ENCODE measurements around the gene SPATA12. TPM values are rescaled to one million over a fixed set of nuclear protein-coding genes. Genes with fewer than 3 reads are reported as not detected.

The SPATA12 gene
- total and polyA plus RNA-seq, 2 experiments from 2014 or later = 0.10 to 0.65 TPM

- Mint-ChIP-seq H3K4me3 (no peak overlapping the region), H3K27me3 (ENCODE audit: insufficient read depth, low read depth, poor library complexity) (peaks cover 3% of the 10 kb centered on the region), H3K36me3 (ENCODE audit: low read depth) (no peaks in the 10 kb centered on the region; the same call in 2 of the 3 replicates), H3K4me1 (peaks cover 31% of the 10 kb centered on the region), H3K9me3 (no peaks in the 10 kb centered on the region), H3K27ac (no peak overlapping the region)
- Histone ChIP-seq H3K27ac (ENCODE audit: low read depth) (no peak overlapping the region), H4K20me1 (replicated peaks; ENCODE audit: insufficient read depth) (no peaks in the 10 kb centered on the region; the same call in 1 of the 2 replicates), H3K27me3 (ENCODE audit: insufficient read depth) (no peaks in the 10 kb centered on the region), H3K36me3 (ENCODE audit: insufficient read depth) (no peaks in the 10 kb centered on the region), H3F3A (replicated peaks; ENCODE audit: low read depth) (0 out of 2 replicates have a peak, but pooled peaks cover 2% of the 10 kb centered on the region), H3K4me1 (ENCODE audit: insufficient read depth) (peaks cover 22% of the 10 kb centered on the region), H3K79me2 (replicated peaks; ENCODE audit: insufficient read depth) (no peaks in the 10 kb centered on the region; the same call in 1 of the 2 replicates), H2AFZ (no peak overlapping the region), H3K9me2 (ENCODE audit: insufficient read depth) (no peaks in the 10 kb centered on the region), H3K4me3 (no peak overlapping the region), H3K4me2 (no peak overlapping the region)
- no peak for TF ChIP-seq POLR2AphosphoS5 (IDR thresholded peaks at IDR 0.05; ENCODE audit: low read depth)
- TF ChIP-seq REST (IDR thresholded peaks at IDR 0.05; ENCODE audit: unreplicated experiment) = no peak
- TF ChIP-seq, protein P1, sequence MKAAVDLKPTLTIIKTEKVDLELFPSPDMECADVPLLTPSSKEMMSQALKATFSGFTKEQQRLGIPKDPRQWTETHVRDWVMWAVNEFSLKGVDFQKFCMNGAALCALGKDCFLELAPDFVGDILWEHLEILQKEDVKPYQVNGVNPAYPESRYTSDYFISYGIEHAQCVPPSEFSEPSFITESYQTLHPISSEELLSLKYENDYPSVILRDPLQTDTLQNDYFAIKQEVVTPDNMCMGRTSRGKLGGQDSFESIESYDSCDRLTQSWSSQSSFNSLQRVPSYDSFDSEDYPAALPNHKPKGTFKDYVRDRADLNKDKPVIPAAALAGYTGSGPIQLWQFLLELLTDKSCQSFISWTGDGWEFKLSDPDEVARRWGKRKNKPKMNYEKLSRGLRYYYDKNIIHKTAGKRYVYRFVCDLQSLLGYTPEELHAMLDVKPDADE (IDR thresholded peaks at IDR 0.05) = no peak
- TF ChIP-seq ZNF114 (CRISPR knock-in tag; IDR thresholded peaks at IDR 0.05) = no peak
- TF ChIP-seq CREB1 (CRISPR knock-in tag; IDR thresholded peaks at IDR 0.05; ENCODE audit: low read depth) = no peak
- no peak for TF ChIP-seq JUNB (IDR thresholded peaks at IDR 0.05; ENCODE audit: unreplicated experiment)
- TF ChIP-seq, protein P2, sequence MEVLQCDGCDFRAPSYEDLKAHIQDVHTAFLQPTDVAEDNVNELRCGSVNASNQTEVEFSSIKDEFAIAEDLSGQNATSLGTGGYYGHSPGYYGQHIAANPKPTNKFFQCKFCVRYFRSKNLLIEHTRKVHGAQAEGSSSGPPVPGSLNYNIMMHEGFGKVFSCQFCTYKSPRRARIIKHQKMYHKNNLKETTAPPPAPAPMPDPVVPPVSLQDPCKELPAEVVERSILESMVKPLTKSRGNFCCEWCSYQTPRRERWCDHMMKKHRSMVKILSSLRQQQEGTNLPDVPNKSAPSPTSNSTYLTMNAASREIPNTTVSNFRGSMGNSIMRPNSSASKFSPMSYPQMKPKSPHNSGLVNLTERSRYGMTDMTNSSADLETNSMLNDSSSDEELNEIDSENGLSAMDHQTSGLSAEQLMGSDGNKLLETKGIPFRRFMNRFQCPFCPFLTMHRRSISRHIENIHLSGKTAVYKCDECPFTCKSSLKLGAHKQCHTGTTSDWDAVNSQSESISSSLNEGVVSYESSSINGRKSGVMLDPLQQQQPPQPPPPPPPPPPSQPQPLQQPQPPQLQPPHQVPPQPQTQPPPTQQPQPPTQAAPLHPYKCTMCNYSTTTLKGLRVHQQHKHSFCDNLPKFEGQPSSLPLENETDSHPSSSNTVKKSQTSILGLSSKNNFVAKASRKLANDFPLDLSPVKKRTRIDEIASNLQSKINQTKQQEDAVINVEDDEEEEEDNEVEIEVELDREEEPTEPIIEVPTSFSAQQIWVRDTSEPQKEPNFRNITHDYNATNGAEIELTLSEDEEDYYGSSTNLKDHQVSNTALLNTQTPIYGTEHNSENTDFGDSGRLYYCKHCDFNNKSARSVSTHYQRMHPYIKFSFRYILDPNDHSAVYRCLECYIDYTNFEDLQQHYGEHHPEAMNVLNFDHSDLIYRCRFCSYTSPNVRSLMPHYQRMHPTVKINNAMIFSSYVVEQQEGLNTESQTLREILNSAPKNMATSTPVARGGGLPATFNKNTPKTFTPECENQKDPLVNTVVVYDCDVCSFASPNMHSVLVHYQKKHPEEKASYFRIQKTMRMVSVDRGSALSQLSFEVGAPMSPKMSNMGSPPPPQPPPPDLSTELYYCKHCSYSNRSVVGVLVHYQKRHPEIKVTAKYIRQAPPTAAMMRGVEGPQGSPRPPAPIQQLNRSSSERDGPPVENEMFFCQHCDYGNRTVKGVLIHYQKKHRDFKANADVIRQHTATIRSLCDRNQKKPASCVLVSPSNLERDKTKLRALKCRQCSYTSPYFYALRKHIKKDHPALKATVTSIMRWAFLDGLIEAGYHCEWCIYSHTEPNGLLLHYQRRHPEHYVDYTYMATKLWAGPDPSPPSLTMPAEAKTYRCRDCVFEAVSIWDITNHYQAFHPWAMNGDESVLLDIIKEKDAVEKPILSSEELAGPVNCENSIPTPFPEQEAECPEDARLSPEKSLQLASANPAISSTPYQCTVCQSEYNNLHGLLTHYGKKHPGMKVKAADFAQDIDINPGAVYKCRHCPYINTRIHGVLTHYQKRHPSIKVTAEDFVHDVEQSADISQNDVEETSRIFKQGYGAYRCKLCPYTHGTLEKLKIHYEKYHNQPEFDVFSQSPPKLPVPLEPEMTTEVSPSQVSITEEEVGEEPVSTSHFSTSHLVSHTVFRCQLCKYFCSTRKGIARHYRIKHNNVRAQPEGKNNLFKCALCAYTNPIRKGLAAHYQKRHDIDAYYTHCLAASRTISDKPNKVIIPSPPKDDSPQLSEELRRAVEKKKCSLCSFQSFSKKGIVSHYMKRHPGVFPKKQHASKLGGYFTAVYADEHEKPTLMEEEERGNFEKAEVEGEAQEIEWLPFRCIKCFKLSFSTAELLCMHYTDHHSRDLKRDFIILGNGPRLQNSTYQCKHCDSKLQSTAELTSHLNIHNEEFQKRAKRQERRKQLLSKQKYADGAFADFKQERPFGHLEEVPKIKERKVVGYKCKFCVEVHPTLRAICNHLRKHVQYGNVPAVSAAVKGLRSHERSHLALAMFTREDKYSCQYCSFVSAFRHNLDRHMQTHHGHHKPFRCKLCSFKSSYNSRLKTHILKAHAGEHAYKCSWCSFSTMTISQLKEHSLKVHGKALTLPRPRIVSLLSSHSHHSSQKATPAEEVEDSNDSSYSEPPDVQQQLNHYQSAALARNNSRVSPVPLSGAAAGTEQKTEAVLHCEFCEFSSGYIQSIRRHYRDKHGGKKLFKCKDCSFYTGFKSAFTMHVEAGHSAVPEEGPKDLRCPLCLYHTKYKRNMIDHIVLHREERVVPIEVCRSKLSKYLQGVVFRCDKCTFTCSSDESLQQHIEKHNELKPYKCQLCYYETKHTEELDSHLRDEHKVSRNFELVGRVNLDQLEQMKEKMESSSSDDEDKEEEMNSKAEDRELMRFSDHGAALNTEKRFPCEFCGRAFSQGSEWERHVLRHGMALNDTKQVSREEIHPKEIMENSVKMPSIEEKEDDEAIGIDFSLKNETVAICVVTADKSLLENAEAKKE (CRISPR knock-in tag; IDR thresholded peaks at IDR 0.05) = no peak
- no peak for TF ChIP-seq ZNF331 (CRISPR knock-in tag; IDR thresholded peaks at IDR 0.05; ENCODE audit: low read depth)
- TF ChIP-seq CTCF (conservative IDR thresholded peaks at IDR 0.05; ENCODE audit: low read depth in 2 of 2) = no peak
- no peak for TF ChIP-seq NANOG (IDR thresholded peaks at IDR 0.05; ENCODE audit: borderline replicate concordance)
- TF ChIP-seq EZH2phosphoT487 (IDR thresholded peaks at IDR 0.05; ENCODE audit: unreplicated experiment) = no peak
- DNase-seq (ENCODE audit: low spot score) = no peak
- no peak for ATAC-seq
Measured at GRCh38 chr3:57064572-57064971, 4.1 kb downstream of the SPATA12 start.

Data from GM23338 (cell line).